ENCODE measurements around the gene EHF. TPM values are rescaled to one million over a fixed set of nuclear protein-coding genes. Genes with fewer than 3 reads are reported as not detected.

The EHF gene
- total and polyA plus RNA-seq, 9 of the 15 experiments (the other 6 are each of a cell fraction or from before 2014, with no cell fraction given) = 0.04 to 0.54 (median 0.37) TPM

DNA sequence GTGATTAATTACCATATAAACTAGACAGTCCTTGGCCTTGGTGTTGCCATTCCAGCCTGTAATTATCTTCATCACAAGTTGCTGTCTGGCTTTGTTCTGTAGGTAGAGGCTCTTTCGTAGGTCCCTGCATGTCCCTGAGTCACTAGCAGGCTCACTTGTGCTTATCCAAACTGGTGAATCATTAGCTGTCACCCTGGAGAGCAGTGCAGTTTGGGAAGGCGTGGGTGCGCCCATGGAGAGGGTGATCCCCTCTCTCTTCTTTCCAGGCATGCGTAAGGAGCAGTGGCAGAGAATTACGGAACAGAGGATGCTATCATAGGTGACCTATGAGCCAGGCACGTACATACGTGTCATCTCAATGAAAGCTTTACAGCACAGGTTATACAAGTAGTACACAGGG, 11.0 kb upstream of the EHF start (continued):
- TF ChIP-seq U2AF2 (optimal IDR thresholded peaks at IDR 0.05; ENCODE audit: low read depth, low read length) = no peak
- no peak for TF ChIP-seq KLF10 (CRISPR knock-in tag; IDR thresholded peaks at IDR 0.05)
- TF ChIP-seq GATA2 (CRISPR knock-in tag; IDR thresholded peaks at IDR 0.05) = no peak
- TF ChIP-seq, protein P1, sequence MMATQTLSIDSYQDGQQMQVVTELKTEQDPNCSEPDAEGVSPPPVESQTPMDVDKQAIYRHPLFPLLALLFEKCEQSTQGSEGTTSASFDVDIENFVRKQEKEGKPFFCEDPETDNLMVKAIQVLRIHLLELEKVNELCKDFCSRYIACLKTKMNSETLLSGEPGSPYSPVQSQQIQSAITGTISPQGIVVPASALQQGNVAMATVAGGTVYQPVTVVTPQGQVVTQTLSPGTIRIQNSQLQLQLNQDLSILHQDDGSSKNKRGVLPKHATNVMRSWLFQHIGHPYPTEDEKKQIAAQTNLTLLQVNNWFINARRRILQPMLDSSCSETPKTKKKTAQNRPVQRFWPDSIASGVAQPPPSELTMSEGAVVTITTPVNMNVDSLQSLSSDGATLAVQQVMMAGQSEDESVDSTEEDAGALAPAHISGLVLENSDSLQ (IDR thresholded peaks at IDR 0.05) = no peak; the same call in 1 of the 2 replicates
- TF ChIP-seq SPI1 (IDR thresholded peaks at IDR 0.05; ENCODE audit: borderline replicate concordance, low read depth, low read length) = no peak
- TF ChIP-seq FOXJ3 (CRISPR knock-in tag; IDR thresholded peaks at IDR 0.05) = no peak
- TF ChIP-seq DMBX1 (CRISPR knock-in tag; IDR thresholded peaks at IDR 0.05; ENCODE audit: borderline replicate concordance) = 0 out of 2 replicates have a peak, but pooled peaks have one; percentile 56
- TF ChIP-seq SIN3A (IDR thresholded peaks at IDR 0.05; ENCODE audit: borderline replicate concordance in 2 of 2, control insufficient read depth in 1 of 2, low read depth in 2 of 2, low read length in 2 of 2) = 0 out of 4 replicates have a peak, but pooled peaks of 1 of the 2 experiments have one; percentile 21
- no peak for TF ChIP-seq POLR2H (tag; IDR thresholded peaks at IDR 0.05; ENCODE audit: low read depth)
- peak; percentile 64 for TF ChIP-seq ATF3 (IDR thresholded peaks at IDR 0.05)
- TF ChIP-seq ATF3 (CRISPR knock-in tag; conservative IDR thresholded peaks at IDR 0.05) = no peak
- no peak for TF ChIP-seq TFAM (CRISPR knock-in tag; conservative IDR thresholded peaks at IDR 0.05)
- TF ChIP-seq PML (IDR thresholded peaks at IDR 0.05; ENCODE audit: low read length) = no peak
- TF ChIP-seq, protein P2, sequence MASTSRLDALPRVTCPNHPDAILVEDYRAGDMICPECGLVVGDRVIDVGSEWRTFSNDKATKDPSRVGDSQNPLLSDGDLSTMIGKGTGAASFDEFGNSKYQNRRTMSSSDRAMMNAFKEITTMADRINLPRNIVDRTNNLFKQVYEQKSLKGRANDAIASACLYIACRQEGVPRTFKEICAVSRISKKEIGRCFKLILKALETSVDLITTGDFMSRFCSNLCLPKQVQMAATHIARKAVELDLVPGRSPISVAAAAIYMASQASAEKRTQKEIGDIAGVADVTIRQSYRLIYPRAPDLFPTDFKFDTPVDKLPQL (IDR thresholded peaks at IDR 0.05; ENCODE audit: extremely low read depth, insufficient read length) = no peak
- no peak for TF ChIP-seq TAF15 (IDR thresholded peaks at IDR 0.05; ENCODE audit: low read depth, low read length)
- TF ChIP-seq SP1 (CRISPR knock-in tag; IDR thresholded peaks at IDR 0.05) = no peak
- no peak for TF ChIP-seq HNRNPUL1 (IDR thresholded peaks at IDR 0.05; ENCODE audit: low read length)
- TF ChIP-seq SMC3 (conservative IDR thresholded peaks at IDR 0.05; ENCODE audit: insufficient read depth, low read depth, low read length) = no peak
- no peak for TF ChIP-seq NCOA1 (IDR thresholded peaks at IDR 0.05; ENCODE audit: low read depth)
- TF ChIP-seq HSF4 (CRISPR knock-in tag; IDR thresholded peaks at IDR 0.05; ENCODE audit: borderline replicate concordance) = no peak
- no peak for TF ChIP-seq ZNF699 (CRISPR knock-in tag; IDR thresholded peaks at IDR 0.05; ENCODE audit: insufficient replicate concordance)
- TF ChIP-seq E4F1 (CRISPR knock-in tag; IDR thresholded peaks at IDR 0.05; ENCODE audit: borderline replicate concordance) = no peak
- TF ChIP-seq IRF1 (CRISPR knock-in tag; IDR thresholded peaks at IDR 0.05; ENCODE audit: borderline replicate concordance) = no peak
- no peak for TF ChIP-seq ZNF444 (CRISPR knock-in tag; IDR thresholded peaks at IDR 0.05)

Measured in K562 (cell line).